ENCODE data around the gene SLX4IP.
"Not testable (repeated sequence)": the region's sequence is repeated elsewhere in the genome, so short reads cannot be mapped to it uniquely, and the experiment has no call there.

SLX4IP gene

DNA sequence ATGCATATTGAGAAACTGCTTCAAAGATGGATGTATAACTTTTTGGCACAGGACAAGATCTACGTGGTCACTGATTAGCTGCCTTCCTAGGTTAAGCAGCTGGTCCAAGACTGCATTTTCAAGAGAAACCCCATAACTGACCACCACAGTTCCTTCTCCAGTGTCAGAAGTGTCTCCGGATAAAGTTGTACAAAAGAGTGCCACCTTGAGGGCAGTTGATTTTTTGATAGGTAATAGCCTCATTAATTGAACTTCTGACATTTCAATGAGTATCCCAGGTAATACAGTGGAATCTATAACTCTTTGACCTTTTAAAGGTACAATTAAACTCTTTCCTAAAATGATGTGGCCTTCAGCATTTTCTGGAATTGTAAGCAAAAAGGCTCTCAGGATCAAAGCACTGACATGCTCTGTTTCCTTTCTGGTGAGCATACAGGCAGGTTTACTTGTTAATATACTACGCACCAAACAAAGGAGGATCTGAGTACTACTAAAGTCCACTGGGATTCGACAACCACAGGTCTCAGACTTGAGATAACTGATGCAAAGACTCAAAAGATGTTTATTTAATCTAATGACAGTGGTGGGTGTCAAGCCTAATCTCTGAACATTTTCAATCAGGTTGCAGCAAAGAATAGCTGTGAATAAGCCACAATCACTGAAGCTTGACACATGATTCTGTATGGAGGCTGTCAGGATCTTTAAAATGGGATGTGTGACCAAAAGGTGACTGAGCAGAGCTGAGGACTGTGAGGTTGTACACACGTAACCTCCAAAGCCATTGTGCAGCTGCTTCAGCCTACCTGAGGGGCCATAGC is 22.3 kb upstream of the SLX4IP start:
- DNase-seq, result no peak
- no peaks in the 10 kb centered on the region for H3K27me3 Mint-ChIP-seq

DNA sequence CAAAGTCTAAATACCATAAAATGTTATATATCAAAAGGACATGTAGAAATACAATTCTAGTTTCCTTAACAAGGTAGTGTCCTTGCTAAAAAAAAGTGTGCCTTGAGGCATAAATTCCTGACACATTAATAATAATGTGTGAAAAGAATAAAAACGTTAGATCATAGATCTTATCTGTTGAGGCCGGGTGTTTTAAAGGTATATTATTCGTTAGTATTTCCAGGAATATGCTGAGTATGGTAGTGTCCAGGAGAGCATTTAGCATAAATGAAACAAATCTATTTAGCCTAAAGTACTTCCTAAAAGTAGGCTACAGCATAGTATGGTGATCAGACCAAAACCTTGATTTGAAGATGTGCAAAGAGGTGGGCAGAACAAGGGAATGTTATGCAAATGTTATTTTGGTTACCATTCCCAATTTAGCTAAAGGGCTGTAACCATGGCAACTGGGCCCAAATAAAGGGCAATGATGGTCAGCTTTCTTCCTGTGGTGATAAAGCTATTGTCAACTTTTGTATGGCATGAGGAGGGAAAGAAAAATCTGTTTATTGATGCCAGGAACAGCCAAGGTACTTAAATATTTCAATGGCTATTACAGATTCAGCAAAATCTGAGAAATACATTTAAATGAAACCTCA is 20.0 kb upstream of the SLX4IP start:
- ATAC-seq (replicated peaks) (no peak), DNase-seq (no peak)
- peak overlapping the region in 1 of 2 donors; percentile 62 for H3K27ac Mint-ChIP-seq
- H3K27me3 Mint-ChIP-seq, result no peaks in the 10 kb centered on the region
- peaks cover 6% of the 10 kb centered on the region for H3K36me3 Mint-ChIP-seq (ENCODE audit: insufficient read depth)
- peaks cover 2 to 11% of the 10 kb centered on the region in 2 donors for H3K4me1 Mint-ChIP-seq (ENCODE audit: low read depth in 2 of 2)
- no peaks in the 10 kb centered on the region for H3K9me3 Mint-ChIP-seq
- H3K4me3 Mint-ChIP-seq, result no peak overlapping the region

More for the DNA sequence above, 22.3 kb upstream of the SLX4IP start:
- H3K4me3 Mint-ChIP-seq, result no peak overlapping the region
- H3K9me3 Mint-ChIP-seq, result no peaks in the 10 kb centered on the region
- H3K36me3 Mint-ChIP-seq (ENCODE audit: insufficient read depth), result no peaks in the 10 kb centered on the region
- H3K4me1 Mint-ChIP-seq (ENCODE audit: low read depth in 2 of 2), result peaks cover 2 to 8% of the 10 kb centered on the region in 2 donors
- no peak overlapping the region for H3K27ac Mint-ChIP-seq
- ATAC-seq (replicated peaks), result no peak

DNA sequence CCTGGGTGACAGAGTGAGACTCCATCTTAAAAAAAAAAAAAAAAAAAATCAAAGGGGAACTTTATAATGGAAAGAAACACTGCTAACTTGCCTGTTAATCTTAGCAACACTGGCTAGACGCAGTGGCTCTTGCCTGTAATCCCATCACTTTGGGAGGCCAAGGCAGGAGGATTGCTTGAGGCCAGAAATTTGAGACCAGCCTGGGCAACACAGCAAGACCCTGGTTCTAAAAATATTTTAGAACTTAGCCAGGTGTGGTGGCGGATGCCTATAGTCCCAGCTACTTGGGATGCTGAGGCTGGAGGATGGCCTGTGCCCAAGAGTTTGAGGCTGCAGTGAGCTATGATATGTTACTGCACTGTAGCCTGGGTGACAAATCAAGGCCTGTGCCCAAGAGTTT is 17.9 kb upstream of the SLX4IP start:
- H3K4me3 Mint-ChIP-seq; DNase-seq; H3K9me3 Mint-ChIP-seq; H3K27me3 Mint-ChIP-seq; ATAC-seq (replicated peaks); H3K36me3 Mint-ChIP-seq (ENCODE audit: insufficient read depth): not testable (repeated sequence)
- Mint-ChIP-seq H3K27ac (peak overlapping the region in 1 of 2 donors; percentile 2), H3K4me1 (ENCODE audit: low read depth in 2 of 2) (peaks cover 2 to 11% of the 10 kb centered on the region in 2 donors)

DNA sequence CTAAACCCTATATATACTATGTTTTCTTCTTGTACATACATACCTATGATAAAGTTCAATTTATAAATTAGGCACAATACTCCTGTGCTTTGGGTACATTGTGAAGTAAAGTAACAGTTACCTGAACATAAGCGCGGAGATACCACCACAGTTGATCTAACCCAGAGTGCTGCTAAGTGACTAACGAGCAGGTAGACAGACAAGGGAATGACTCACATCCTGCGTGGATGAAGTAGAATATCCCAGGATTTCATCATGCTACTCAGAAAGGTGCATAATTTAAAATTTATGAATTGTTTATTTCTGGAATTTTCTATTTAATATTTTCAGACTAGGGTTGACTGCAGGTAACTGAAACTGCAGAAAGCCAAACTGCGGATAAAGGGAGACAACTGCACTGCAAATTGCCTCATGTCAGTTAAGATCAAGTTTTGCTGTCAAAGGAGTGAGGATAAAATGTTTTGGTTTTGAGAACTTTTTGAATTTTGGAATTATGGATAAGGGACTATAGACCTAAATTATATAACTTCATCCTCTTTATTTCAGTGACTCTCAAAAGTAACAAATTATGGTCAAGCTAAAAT is 15.5 kb upstream of the SLX4IP start:
- Mint-ChIP-seq H3K27me3 (no peaks in the 10 kb centered on the region), H3K36me3 (ENCODE audit: insufficient read depth) (peaks cover 6% of the 10 kb centered on the region), H3K27ac (no peak overlapping the region), H3K4me1 (ENCODE audit: low read depth in 2 of 2) (peaks cover 4 to 18% of the 10 kb centered on the region in 2 donors), H3K9me3 (no peaks in the 10 kb centered on the region), H3K4me3 (no peak overlapping the region)
- DNase-seq (no peak), ATAC-seq (replicated peaks) (no peak)

DNA sequence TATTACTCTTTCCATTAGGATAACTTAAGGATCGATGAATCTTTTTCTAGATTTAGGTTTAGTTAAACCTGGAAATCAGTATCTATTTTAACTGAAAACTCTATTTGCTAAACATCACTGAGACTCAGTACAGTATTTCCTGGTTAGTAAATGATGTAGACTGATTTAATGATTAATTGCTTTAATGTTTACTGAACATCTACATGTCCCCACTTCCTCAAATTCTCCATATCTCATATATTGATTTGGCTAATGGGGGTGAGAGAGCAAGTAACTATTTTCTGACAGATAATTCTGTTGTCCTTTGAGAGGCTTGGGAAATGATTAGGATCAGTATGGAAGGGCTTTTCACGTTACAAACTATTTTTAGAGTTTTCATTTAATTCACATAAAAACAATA is 11.4 kb upstream of the SLX4IP start:
- no peak for ATAC-seq (replicated peaks)
- peaks cover 6% of the 10 kb centered on the region for H3K36me3 Mint-ChIP-seq (ENCODE audit: insufficient read depth)

DNA sequence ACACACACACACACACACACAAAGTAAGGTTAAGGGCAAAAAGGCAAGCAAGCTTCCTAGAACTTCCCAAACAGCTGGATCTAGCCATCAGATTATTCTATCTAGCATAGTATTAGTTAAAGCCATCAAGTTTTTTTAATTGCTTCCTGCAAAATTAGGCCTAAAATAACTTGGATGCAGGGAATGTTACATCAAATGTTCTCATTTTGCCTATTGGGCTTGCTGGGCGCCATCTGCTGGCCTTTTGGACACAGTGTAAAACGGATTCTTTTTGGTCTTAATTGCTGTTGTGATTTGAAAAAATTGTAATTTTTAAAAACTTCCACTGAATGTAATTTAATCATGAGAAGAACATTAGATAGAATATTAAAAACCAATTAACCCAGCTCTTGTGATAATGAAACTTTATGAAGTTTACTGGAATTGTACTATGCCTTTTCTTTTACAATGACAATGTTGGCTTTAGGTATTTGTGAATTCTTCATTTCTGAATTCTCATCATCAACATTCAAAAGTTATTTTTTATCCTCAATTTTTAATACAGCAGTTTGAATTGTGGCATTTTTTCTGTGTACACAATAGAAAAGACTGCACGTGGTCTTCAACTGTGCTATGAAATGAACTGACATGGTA is 7.9 kb upstream of the SLX4IP start:
- no peak overlapping the region for H3K27ac Mint-ChIP-seq
- H3K4me1 Mint-ChIP-seq (ENCODE audit: low read depth in 2 of 2), result peaks cover 36 to 56% of the 10 kb centered on the region in 2 donors
- peak; percentile 24 to 29 (median 28) for DNase-seq
- H3K36me3 Mint-ChIP-seq (ENCODE audit: insufficient read depth), result no peaks in the 10 kb centered on the region
- no peaks in the 10 kb centered on the region for H3K27me3 Mint-ChIP-seq
- no peak overlapping the region for H3K4me3 Mint-ChIP-seq
- no peaks in the 10 kb centered on the region for H3K9me3 Mint-ChIP-seq
- peak; percentile 52 for ATAC-seq (replicated peaks)

More for the DNA sequence above, 11.4 kb upstream of the SLX4IP start:
- Mint-ChIP-seq H3K27me3 (no peaks in the 10 kb centered on the region), H3K4me3 (no peak overlapping the region), H3K27ac (no peak overlapping the region), H3K4me1 (ENCODE audit: low read depth in 2 of 2) (peaks cover 13 to 26% of the 10 kb centered on the region in 2 donors), H3K9me3 (no peaks in the 10 kb centered on the region)
- DNase-seq, result no peak

DNA sequence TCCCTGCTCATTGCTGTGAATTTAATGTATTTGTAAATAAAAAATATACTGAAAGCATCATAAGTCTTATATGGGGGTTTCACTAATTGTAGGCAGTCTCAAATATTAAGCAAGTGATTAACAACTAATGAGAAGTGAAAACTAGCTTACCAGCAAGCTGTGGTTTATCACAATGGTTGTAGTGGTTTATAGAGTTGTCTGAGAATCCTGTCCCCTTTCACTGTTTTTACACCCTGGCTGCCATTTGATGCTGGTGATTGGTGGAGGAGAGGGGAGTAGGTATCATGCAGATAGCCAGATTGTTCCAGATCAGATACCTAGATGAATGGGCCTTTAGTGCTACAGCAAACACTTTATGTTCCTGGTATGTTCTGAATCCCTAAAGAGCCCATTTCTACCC is 7.1 kb upstream of the SLX4IP start:
- H3K27ac Mint-ChIP-seq, result no peak overlapping the region

DNA sequence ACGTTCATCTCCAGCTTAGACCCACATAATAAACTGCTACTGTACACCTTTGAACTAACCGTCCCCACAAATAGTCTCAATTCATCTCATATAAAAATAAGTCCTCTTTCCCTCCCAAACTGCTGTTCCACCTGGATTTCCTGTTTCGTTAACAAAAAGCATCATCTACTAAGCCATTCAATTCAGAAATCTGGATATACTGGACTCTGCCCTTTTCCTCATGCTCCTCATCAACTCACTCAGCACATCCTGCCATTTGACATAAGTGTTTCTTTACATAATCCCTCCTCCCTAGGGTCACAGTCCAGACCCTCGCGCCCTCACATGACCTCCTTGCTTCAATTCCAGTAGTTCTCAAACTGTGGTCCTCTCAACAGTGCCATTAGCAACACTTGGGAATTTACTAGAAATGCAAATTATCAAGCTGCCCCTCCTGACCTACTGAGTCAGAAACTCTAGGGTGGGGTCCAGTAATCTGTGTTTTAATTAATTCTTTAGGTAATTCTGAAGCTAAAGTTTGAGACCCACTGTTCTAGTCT is 5.6 kb upstream of the SLX4IP start:
- ATAC-seq (replicated peaks), result no peak
- H3K27ac Mint-ChIP-seq, result peak overlapping the region in 1 of 2 donors; percentile 81
- no peak for DNase-seq
- no peak overlapping the region for H3K4me3 Mint-ChIP-seq
- H3K27me3 Mint-ChIP-seq, result no peaks in the 10 kb centered on the region
- no peaks in the 10 kb centered on the region for H3K9me3 Mint-ChIP-seq
- peaks cover 19% of the 10 kb centered on the region for H3K36me3 Mint-ChIP-seq (ENCODE audit: insufficient read depth)
- peaks cover 45 to 57% of the 10 kb centered on the region in 2 donors for H3K4me1 Mint-ChIP-seq (ENCODE audit: low read depth in 2 of 2)

More for the DNA sequence above, 7.1 kb upstream of the SLX4IP start:
- H3K36me3 Mint-ChIP-seq (ENCODE audit: insufficient read depth), result peaks cover 4% of the 10 kb centered on the region
- no peaks in the 10 kb centered on the region for H3K9me3 Mint-ChIP-seq
- DNase-seq (no peak), ATAC-seq (replicated peaks) (peak; percentile 65)
- peaks cover 38 to 59% of the 10 kb centered on the region in 2 donors for H3K4me1 Mint-ChIP-seq (ENCODE audit: low read depth in 2 of 2)
- H3K4me3 Mint-ChIP-seq, result no peak overlapping the region
- H3K27me3 Mint-ChIP-seq, result no peaks in the 10 kb centered on the region

DNA sequence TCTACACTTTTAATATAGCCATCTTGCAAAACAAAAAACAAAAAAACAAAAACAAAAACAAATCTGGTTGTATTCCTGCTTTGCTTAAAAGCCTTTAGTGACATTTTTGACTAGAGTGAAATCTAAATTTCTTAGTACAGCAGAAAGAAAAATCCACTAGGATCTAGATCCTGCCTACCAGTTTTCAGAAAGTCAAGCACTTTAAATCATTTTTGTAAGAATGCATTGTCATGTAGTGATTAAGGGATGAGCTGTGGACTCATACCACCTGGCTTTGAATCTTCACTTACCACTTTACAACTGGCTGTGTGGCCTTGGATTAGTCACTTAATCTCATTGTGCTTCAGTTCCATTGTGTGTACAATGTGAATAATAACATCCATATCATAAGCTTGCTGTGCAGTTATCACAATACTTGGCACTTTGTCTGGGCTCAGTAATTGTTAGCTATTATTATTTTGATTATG is 5.1 kb upstream of the SLX4IP start:
- Mint-ChIP-seq H3K9me3 (no peaks in the 10 kb centered on the region), H3K4me1 (ENCODE audit: low read depth in 2 of 2) (peaks cover 45 to 59% of the 10 kb centered on the region in 2 donors), H3K4me3 (no peak overlapping the region), H3K27me3 (no peaks in the 10 kb centered on the region), H3K27ac (peak overlapping the region in 1 of 2 donors; percentile 81), H3K36me3 (ENCODE audit: insufficient read depth) (peaks cover 23% of the 10 kb centered on the region)
- no peak for ATAC-seq (replicated peaks)
- no peak for DNase-seq

DNA sequence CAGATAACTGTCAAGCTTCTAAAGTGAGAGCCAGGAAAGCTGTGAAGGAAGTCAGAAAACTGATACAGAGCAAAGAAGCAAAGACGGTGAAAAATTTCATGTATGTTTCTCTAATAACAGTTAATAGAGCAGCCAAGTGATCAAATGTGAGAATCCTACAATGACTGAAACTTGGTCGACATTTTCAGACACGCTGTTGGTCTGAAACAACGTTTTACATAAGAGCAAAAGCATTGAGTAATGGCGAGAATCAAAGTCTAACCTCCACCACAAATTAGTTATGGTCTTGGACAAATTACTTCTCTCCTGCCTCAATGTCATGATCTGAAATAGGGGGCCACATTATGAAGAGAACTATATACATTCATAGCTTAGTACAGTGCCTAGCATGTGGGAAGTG is 4.4 kb upstream of the SLX4IP start:
- no peak overlapping the region for H3K4me3 Mint-ChIP-seq
- H3K36me3 Mint-ChIP-seq (ENCODE audit: insufficient read depth), result peaks cover 23% of the 10 kb centered on the region
- DNase-seq, result no peak
- no peaks in the 10 kb centered on the region for H3K9me3 Mint-ChIP-seq
- peak overlapping the region in 1 of 2 donors; percentile 81 for H3K27ac Mint-ChIP-seq
- no peaks in the 10 kb centered on the region for H3K27me3 Mint-ChIP-seq
- H3K4me1 Mint-ChIP-seq (ENCODE audit: low read depth in 2 of 2), result peaks cover 49 to 65% of the 10 kb centered on the region in 2 donors
- ATAC-seq (replicated peaks), result no peak

DNA sequence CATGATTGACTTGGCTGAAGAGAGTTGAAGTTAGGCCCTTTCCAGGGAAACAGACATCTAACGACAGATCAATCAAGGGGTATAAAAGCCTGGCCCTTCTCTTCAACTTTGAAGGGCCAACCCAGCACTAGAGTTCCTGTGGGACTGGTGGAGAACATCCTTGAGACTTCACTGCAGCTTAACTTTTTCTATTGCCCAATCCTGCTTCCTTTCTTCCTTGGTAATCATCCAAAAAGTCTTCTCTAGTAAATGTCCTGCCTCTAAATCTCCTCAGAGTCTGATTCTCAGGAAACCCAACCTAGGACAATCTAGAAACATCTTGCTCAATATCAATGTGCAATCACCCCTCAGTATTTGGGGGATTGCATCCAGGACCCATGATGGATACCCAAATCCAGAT is 3.0 kb upstream of the SLX4IP start:
- no peaks in the 10 kb centered on the region for H3K9me3 Mint-ChIP-seq
- no peaks in the 10 kb centered on the region for H3K27me3 Mint-ChIP-seq
- no peak overlapping the region for H3K4me3 Mint-ChIP-seq
- ATAC-seq (replicated peaks) (no peak), DNase-seq (no peak)
- no peak overlapping the region for H3K27ac Mint-ChIP-seq
- H3K36me3 Mint-ChIP-seq (ENCODE audit: insufficient read depth), result peaks cover 23% of the 10 kb centered on the region
- H3K4me1 Mint-ChIP-seq (ENCODE audit: low read depth in 2 of 2), result peaks cover 50 to 59% of the 10 kb centered on the region in 2 donors

DNA sequence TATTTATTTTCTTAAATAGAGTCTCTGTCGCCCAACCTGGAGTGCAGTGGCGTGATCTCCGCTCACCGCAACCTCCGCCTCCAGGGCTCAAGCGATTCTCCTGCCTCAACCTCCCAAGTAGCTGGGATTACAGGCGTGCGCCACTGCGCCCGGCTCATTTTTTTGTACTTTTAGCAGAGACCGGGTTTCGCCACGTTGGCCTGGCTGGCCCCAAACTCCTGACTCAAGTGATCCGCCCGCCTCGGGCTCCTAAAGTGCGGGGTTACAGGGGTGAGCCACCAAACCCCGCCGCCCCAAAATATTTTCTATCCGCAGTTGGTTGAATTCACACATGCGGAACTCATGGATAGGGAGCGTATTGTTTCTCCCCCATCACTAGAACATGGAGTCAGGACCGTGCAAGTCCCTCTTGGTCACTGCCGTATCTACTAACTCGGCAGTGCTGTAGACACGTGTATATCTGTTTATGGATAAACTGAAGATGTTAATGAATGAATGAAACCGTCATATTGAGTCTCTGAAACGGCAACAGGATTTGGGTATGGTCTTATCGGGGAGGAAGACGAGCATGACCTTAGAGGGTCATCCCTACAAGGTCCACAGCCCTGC is 2.0 kb upstream of the SLX4IP start:
- ATAC-seq (replicated peaks) (no peak), DNase-seq (no peak)
- H3K4me3 Mint-ChIP-seq, result peak overlapping the region; percentile 90 to 92
- H3K9me3 Mint-ChIP-seq, result no peaks in the 10 kb centered on the region
- H3K4me1 Mint-ChIP-seq (ENCODE audit: low read depth in 2 of 2), result peaks cover 43 to 52% of the 10 kb centered on the region in 2 donors
- H3K27me3 Mint-ChIP-seq, result no peaks in the 10 kb centered on the region
- peaks cover 23% of the 10 kb centered on the region for H3K36me3 Mint-ChIP-seq (ENCODE audit: insufficient read depth)
- H3K27ac Mint-ChIP-seq, result peak overlapping the region; percentile 94 to 95

All from effector memory CD8-positive, alpha-beta T cell (primary cell).